SU-DHL-6 (cell line): ENCODE measurements around the gene AADACL4.

Source experiments
- H2AFZ ChIP-seq: fragments of 200-600 bp; sonication (generic); 2 replicates; pipeline ENCODE4 v1.6.1; 2014; ENCODE audit warnings: low read depth, mild to moderate bottlenecking, moderate library complexity, mixed read lengths, antibody characterized with exemption, low read length; ENCODE audit not compliant: severe bottlenecking
- H3F3A ChIP-seq: fragments of 200-600 bp; shearing (Covaris generic); 2 replicates; pipeline ENCODE4 v1.6.0; 2016; ENCODE audit warnings: antibody characterized with exemption, mild to moderate bottlenecking; ENCODE audit not compliant: insufficient read depth
- H3K27ac ChIP-seq: fragments of 200-600 bp; sonication (generic); 2 replicates; pipeline ENCODE4 v1.5.1; 2016; ENCODE audit warnings: low read depth, mild to moderate bottlenecking, low read length, moderate library complexity, mixed read lengths
- H3K27me3 ChIP-seq: fragments of 200-600 bp; sonication (generic), shearing (Covaris generic); 2 replicates; pipeline ENCODE4 v1.6.0; 2014; ENCODE audit warnings: mild to moderate bottlenecking, low read length
- H3K36me3 ChIP-seq: fragments of 200-600 bp; sonication (generic); 2 replicates; pipeline ENCODE4 v1.6.1; 2014; ENCODE audit warnings: mild to moderate bottlenecking, low read length, mixed read lengths
- H3K4me2 ChIP-seq: fragments of 300-600, 200-600 bp; shearing (Covaris generic), sonication (generic); 2 replicates; pipeline ENCODE4 v1.6.0; 2014; ENCODE audit warnings: low read length, low read depth, mild to moderate bottlenecking; ENCODE audit not compliant: poor library complexity, severe bottlenecking
- H3K4me3 ChIP-seq: fragments of 200-600 bp; sonication (generic); 2 replicates; pipeline ENCODE4 v1.5.1; 2014; ENCODE audit warnings: antibody characterized with exemption, low read length, mild to moderate bottlenecking, mixed read lengths; ENCODE audit not compliant: insufficient read depth, poor library complexity, severe bottlenecking
- H3K79me2 ChIP-seq: fragments of 200-600 bp; sonication (generic); 2 replicates; pipeline ENCODE4 v1.6.1; 2014; ENCODE audit warnings: mild to moderate bottlenecking, low read length, moderate library complexity; ENCODE audit not compliant: insufficient read depth
- H3K9ac ChIP-seq: fragments of 200-600 bp; sonication (generic); 2 replicates; pipeline ENCODE4 v1.7.0; 2014; ENCODE audit warnings: mild to moderate bottlenecking, low read length
- H3K9me2 ChIP-seq: fragments of 200-600 bp; sonication (generic); replicated peaks from 2 replicates; pipeline ENCODE4 v1.6.1; 2014; ENCODE audit warnings: low read length; ENCODE audit not compliant: insufficient read depth
- H3K9me3 ChIP-seq: fragments of 200-600 bp; sonication (generic); 2 replicates; pipeline ENCODE4 v1.6.1; 2014; ENCODE audit warnings: low read length, mixed read lengths; ENCODE audit not compliant: insufficient read depth
- H4K20me1 ChIP-seq: fragments of 200-600 bp; sonication (generic); 2 replicates; pipeline ENCODE4 v1.6.1; 2014; ENCODE audit warnings: low read depth, mild to moderate bottlenecking, antibody characterized with exemption, low read length, moderate library complexity, mixed read lengths
- CTCF ChIP-seq: fragments of 200-600 bp; sonication (generic); IDR thresholded peaks from one replicate; pipeline ENCODE4 v1.5.1; 2017; ENCODE audit warnings: antibody characterized with exemption, mild to moderate bottlenecking, low read length, moderate library complexity; ENCODE audit not compliant: insufficient read depth, poor library complexity, severe bottlenecking
- EZH2phosphoT487 ChIP-seq: fragments of 200-600 bp; sonication (generic), shearing (Covaris generic); conservative IDR thresholded peaks from 2 replicates; pipeline ENCODE4 v1.6.1; 2018; ENCODE audit warnings: mild to moderate bottlenecking, antibody characterized with exemption, low read length, moderate library complexity, mixed read lengths

Gene AADACL4

GRCh38 chr1:12627296-12627695, 16.6 kb upstream of the AADACL4 start:
- Histone ChIP-seq H3K79me2 (no peaks in the 10 kb centered on the region), H3K27me3 (no peaks in the 10 kb centered on the region), H2AFZ (no peak overlapping the region), H3F3A (no peaks in the 10 kb centered on the region), H3K9me3 (no peaks in the 10 kb centered on the region), H3K9me2 (no peaks in the 10 kb centered on the region), H4K20me1 (no peaks in the 10 kb centered on the region), H3K36me3 (no peaks in the 10 kb centered on the region), H3K4me2 (no peak overlapping the region), H3K4me3 (no peak overlapping the region), H3K9ac (no peak overlapping the region), H3K27ac (no peak overlapping the region)
- TF ChIP-seq CTCF: no peak
- TF ChIP-seq EZH2phosphoT487: no peak

DNA sequence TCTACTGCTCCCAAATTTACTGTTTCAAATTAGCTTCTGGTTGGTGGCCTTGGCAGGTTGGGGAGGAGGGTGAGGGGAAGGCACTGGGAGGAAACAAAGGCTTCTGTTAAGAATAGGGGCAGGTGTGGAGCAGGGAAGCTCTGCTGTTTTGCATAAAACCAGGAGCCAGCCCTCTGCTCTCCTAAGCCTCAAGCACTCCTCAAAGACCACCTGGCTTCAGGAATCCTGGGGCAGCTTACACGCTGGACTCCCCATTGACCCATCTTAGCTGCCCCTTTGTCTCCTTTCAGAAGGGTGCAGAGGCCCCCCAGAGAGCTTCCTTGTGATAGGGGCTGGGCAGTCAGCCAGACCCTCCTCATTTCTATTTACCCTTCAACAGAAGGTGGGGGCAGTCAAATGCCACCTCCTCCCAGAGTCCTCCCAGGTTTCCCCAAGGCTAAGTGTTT, 14.4 kb upstream of the AADACL4 start:
- no peak overlapping the region for H3K9ac ChIP-seq
- no peaks in the 10 kb centered on the region for H3K79me2 ChIP-seq
- no peaks in the 10 kb centered on the region for H3F3A ChIP-seq
- H3K9me3 ChIP-seq: no peaks in the 10 kb centered on the region
- TF ChIP-seq EZH2phosphoT487: no peak
- no peak for TF ChIP-seq CTCF
- no peaks in the 10 kb centered on the region for H3K27me3 ChIP-seq
- no peak overlapping the region for H3K4me3 ChIP-seq
- no peak overlapping the region for H3K4me2 ChIP-seq
- no peaks in the 10 kb centered on the region for H4K20me1 ChIP-seq
- H3K36me3 ChIP-seq: no peaks in the 10 kb centered on the region
- no peaks in the 10 kb centered on the region for H3K9me2 ChIP-seq
- H3K27ac ChIP-seq: no peak overlapping the region
- no peak overlapping the region for H2AFZ ChIP-seq

GRCh38 chr1:12629985-12630760, 13.7 kb upstream of the AADACL4 start:
- no peaks in the 10 kb centered on the region for H4K20me1 ChIP-seq
- no peak overlapping the region for H3K4me2 ChIP-seq
- H3K4me3 ChIP-seq: no peak overlapping the region
- H2AFZ ChIP-seq: no peak overlapping the region
- no peak for TF ChIP-seq EZH2phosphoT487
- TF ChIP-seq CTCF: no peak
- no peaks in the 10 kb centered on the region for H3K9me2 ChIP-seq
- no peaks in the 10 kb centered on the region for H3K79me2 ChIP-seq
- no peaks in the 10 kb centered on the region for H3K27me3 ChIP-seq
- H3F3A ChIP-seq: no peaks in the 10 kb centered on the region
- no peak overlapping the region for H3K27ac ChIP-seq
- no peaks in the 10 kb centered on the region for H3K36me3 ChIP-seq
- no peak overlapping the region for H3K9ac ChIP-seq
- H3K9me3 ChIP-seq: no peaks in the 10 kb centered on the region
